ENCODE measurements around the gene RAD51B.

The RAD51B gene

DNA sequence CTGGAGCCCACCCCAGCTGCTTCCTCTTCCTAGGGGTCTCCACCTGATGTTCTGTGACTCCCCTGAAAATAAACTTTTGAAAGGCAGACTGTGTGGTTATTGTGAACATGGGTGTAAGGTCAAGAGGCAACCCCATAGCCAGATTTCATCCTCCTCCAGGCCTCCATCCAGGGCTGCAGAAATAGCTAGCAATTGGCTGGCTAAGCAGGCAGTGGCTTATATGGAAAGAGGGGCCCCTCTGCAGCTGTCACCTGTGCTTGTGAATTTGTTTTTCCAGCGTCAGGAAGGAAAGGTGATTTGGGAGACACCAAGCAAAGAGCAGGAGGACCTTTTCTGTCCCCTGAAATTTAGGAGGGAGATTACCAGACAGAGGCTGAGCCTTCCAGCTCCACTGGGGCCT, 917.5 kb downstream of the RAD51B start:
- no peaks in the 10 kb centered on the region for H3K27me3 ChIP-seq (replicated peaks; ENCODE audit: control insufficient read depth, insufficient read depth, low read length)
- no peak overlapping the region for H3K4me3 ChIP-seq (replicated peaks; ENCODE audit: low read depth, low read length)
- DNase-seq (ENCODE audit: extremely low read depth, insufficient read length) = no peak
- H3K36me3 ChIP-seq (ENCODE audit: control insufficient read depth, insufficient read depth, low read length) = no peaks in the 10 kb centered on the region
- TF ChIP-seq, protein P1, sequence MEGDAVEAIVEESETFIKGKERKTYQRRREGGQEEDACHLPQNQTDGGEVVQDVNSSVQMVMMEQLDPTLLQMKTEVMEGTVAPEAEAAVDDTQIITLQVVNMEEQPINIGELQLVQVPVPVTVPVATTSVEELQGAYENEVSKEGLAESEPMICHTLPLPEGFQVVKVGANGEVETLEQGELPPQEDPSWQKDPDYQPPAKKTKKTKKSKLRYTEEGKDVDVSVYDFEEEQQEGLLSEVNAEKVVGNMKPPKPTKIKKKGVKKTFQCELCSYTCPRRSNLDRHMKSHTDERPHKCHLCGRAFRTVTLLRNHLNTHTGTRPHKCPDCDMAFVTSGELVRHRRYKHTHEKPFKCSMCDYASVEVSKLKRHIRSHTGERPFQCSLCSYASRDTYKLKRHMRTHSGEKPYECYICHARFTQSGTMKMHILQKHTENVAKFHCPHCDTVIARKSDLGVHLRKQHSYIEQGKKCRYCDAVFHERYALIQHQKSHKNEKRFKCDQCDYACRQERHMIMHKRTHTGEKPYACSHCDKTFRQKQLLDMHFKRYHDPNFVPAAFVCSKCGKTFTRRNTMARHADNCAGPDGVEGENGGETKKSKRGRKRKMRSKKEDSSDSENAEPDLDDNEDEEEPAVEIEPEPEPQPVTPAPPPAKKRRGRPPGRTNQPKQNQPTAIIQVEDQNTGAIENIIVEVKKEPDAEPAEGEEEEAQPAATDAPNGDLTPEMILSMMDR (IDR thresholded peaks at IDR 0.05; ENCODE audit: insufficient read depth, low read length, poor library complexity, severe bottlenecking) = no peak

- Histone ChIP-seq H3K27me3 (replicated peaks; ENCODE audit: control insufficient read depth, insufficient read depth, low read length) (no peaks in the 10 kb centered on the region), H3K36me3 (ENCODE audit: control insufficient read depth, insufficient read depth, low read length) (no peaks in the 10 kb centered on the region), H3K4me3 (replicated peaks; ENCODE audit: low read depth, low read length) (no peak overlapping the region)
- no peak for DNase-seq (ENCODE audit: extremely low read depth, insufficient read length)
- TF ChIP-seq, protein P1 (IDR thresholded peaks at IDR 0.05; ENCODE audit: insufficient read depth, low read length, poor library complexity, severe bottlenecking) = no peak
These were observed 919.0 kb downstream of the RAD51B start for GRCh38 chr14:68738559-68738958.

DNA sequence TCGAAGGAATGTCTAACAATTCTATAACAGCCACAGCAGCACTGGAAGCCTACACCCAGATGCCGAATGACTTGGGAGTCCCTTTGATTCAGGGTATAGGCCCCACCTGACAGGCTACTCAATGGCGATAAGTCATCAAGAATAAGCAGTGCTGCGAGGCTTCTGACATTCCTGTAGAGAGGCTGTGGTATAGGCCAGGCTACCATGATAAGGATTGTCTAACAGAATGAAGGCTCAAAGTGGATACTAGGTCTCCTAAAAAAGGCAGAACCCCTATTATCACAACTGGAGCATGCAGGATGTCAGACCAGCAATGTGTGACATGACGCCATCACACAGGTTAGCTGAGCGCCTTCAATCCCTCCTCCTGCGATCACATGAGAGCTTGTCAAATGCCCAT, 920.1 kb downstream of the RAD51B start:
- TF ChIP-seq, protein P1 (IDR thresholded peaks at IDR 0.05; ENCODE audit: insufficient read depth, low read length, poor library complexity, severe bottlenecking) = no peak
- no peak overlapping the region for H3K4me3 ChIP-seq (replicated peaks; ENCODE audit: low read depth, low read length)
- no peaks in the 10 kb centered on the region for H3K36me3 ChIP-seq (ENCODE audit: control insufficient read depth, insufficient read depth, low read length)

GRCh38 chr14:68740788-68741476, 921.4 kb downstream of the RAD51B start:
- TF ChIP-seq, protein P1 (IDR thresholded peaks at IDR 0.05; ENCODE audit: insufficient read depth, low read length, poor library complexity, severe bottlenecking) = no peak
- Histone ChIP-seq H3K27me3 (replicated peaks; ENCODE audit: control insufficient read depth, insufficient read depth, low read length) (no peaks in the 10 kb centered on the region), H3K4me3 (replicated peaks; ENCODE audit: low read depth, low read length) (no peak overlapping the region), H3K36me3 (ENCODE audit: control insufficient read depth, insufficient read depth, low read length) (no peaks in the 10 kb centered on the region)
- DNase-seq (ENCODE audit: extremely low read depth, insufficient read length) = no peak

More for the DNA sequence above, 920.1 kb downstream of the RAD51B start:
- no peak for DNase-seq (ENCODE audit: extremely low read depth, insufficient read length)
- no peaks in the 10 kb centered on the region for H3K27me3 ChIP-seq (replicated peaks; ENCODE audit: control insufficient read depth, insufficient read depth, low read length)

DNA sequence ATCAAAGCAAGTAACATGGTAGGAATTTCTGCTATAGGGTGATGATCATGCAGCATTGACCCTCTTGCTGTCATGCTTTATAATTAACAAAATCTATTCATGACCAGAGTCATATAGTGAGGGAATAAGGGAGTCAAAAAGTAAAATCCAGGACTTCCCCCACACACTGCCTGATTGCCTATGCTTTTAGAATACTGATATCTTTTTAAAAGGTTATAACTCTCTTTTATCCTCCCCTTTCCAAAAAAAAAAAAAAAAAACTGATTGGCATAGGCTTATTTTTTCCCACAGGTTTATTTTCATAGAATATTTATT, 921.9 kb downstream of the RAD51B start:
- H3K4me3 ChIP-seq (replicated peaks; ENCODE audit: low read depth, low read length) = no peak overlapping the region
- DNase-seq (ENCODE audit: extremely low read depth, insufficient read length) = no peak

More for the DNA sequence above, 921.9 kb downstream of the RAD51B start:
- no peaks in the 10 kb centered on the region for H3K36me3 ChIP-seq (ENCODE audit: control insufficient read depth, insufficient read depth, low read length)
- H3K27me3 ChIP-seq (replicated peaks; ENCODE audit: control insufficient read depth, insufficient read depth, low read length) = no peaks in the 10 kb centered on the region
- TF ChIP-seq, protein P1 (IDR thresholded peaks at IDR 0.05; ENCODE audit: insufficient read depth, low read length, poor library complexity, severe bottlenecking) = no peak
